Keratinocyte (primary cell): ENCODE data around the gene YWHAB. TPM values are rescaled to one million over a fixed set of nuclear protein-coding genes. Genes with fewer than 3 reads are reported as not detected.

Source experiments
- DNase-seq: peaks from one replicate; pipeline ENCODE4 v3.0.0-alpha.2; 2011; ENCODE audit warnings: low read depth, missing footprints, low spot score
- FAIRE-seq: peaks from 2 replicates; lab custom pipeline; 2011; peaks lifted over from hg19 to GRCh38; lab: Jason Lieb, UNC
- H2AFZ ChIP-seq: 2 replicates; pipeline ENCODE4 v1.6.0; 2012; ENCODE audit warnings: low read length, control low read depth, inconsistent platforms; ENCODE audit not compliant: control insufficient read depth
- H3K27ac ChIP-seq: 2 replicates; pipeline ENCODE4 v1.5.1; 2011; ENCODE audit warnings: low read length; ENCODE audit not compliant: control insufficient read depth, insufficient read depth
- H3K27me3 ChIP-seq: 3 replicates; pipeline ENCODE4 v1.6.0; 2011; ENCODE audit warnings: low read length; ENCODE audit not compliant: control insufficient read depth, insufficient read depth; ENCODE audit errors: extremely low read depth
- H3K36me3 ChIP-seq, 2 experiments: 2 replicates in 1 of 2; 3 replicates in 1 of 2; pipeline ENCODE4 v1.5.1; 2011; ENCODE audit warnings: low read length in 2 of 2, mild to moderate bottlenecking in 1 of 2; ENCODE audit not compliant: control insufficient read depth in 2 of 2, insufficient read depth in 2 of 2; ENCODE audit errors: extremely low read depth in 1 of 2
- H3K4me1 ChIP-seq: 3 replicates; pipeline ENCODE4 v1.5.1; 2011; ENCODE audit warnings: low read length; ENCODE audit not compliant: control insufficient read depth, insufficient read depth; ENCODE audit errors: extremely low read depth
- H3K4me2 ChIP-seq: 3 replicates; pipeline ENCODE4 v1.6.0; 2011; ENCODE audit warnings: low read depth, low read length; ENCODE audit not compliant: control insufficient read depth, insufficient read depth; ENCODE audit errors: extremely low read depth
- H3K4me3 ChIP-seq, 3 experiments: fragments of 200-600 bp in 1 of 3; sonication (generic) in 1 of 3; 2 replicates in 2 of 3; 3 replicates in 1 of 3; pipeline ENCODE4 v1.5.1; 2011 to 2016; ENCODE audit warnings: low read length in 3 of 3, mild to moderate bottlenecking in 3 of 3, control low read depth in 2 of 3, inconsistent platforms in 1 of 3, low read depth in 1 of 3, mixed read lengths in 1 of 3, mixed run types in 1 of 3, moderate library complexity in 1 of 3; ENCODE audit not compliant: control insufficient read depth in 2 of 3, insufficient read depth in 2 of 3; ENCODE audit errors: extremely low read depth in 1 of 3
- H3K79me2 ChIP-seq: 2 replicates; pipeline ENCODE4 v1.6.0; 2012; ENCODE audit warnings: low read length; ENCODE audit not compliant: control insufficient read depth, insufficient read depth
- H3K9ac ChIP-seq: 3 replicates; pipeline ENCODE4 v1.6.0; 2011; ENCODE audit warnings: low read length; ENCODE audit not compliant: control insufficient read depth, insufficient read depth; ENCODE audit errors: extremely low read depth
- H3K9me1 ChIP-seq: 3 replicates; pipeline ENCODE4 v1.6.0; 2011; ENCODE audit warnings: low read length; ENCODE audit not compliant: control insufficient read depth, insufficient read depth; ENCODE audit errors: extremely low read depth
- H3K9me3 ChIP-seq: 2 replicates; pipeline ENCODE4 v1.5.1; 2012; ENCODE audit warnings: low read depth, low read length; ENCODE audit not compliant: control insufficient read depth
- H4K20me1 ChIP-seq: 3 replicates; pipeline ENCODE4 v1.6.0; 2011; ENCODE audit warnings: low read length; ENCODE audit not compliant: control insufficient read depth, insufficient read depth; ENCODE audit errors: extremely low read depth
- CTCF ChIP-seq, 3 experiments: IDR thresholded peaks in 1 of 3; conservative IDR thresholded peaks in 1 of 3; optimal IDR thresholded peaks in 1 of 3; 2 replicates in 2 of 3; 3 replicates in 1 of 3; pipeline versions ENCODE3 to v1.5.1; 2011; ENCODE audit warnings: low read length in 3 of 3, mild to moderate bottlenecking in 3 of 3, moderate library complexity in 2 of 3, control low read depth in 1 of 3, inconsistent platforms in 1 of 3; ENCODE audit not compliant: insufficient read depth in 2 of 3; ENCODE audit errors: extremely low read depth in 1 of 3
- EZH2 ChIP-seq: IDR thresholded peaks from one replicate; pipeline ENCODE4 v1.6.1; 2012; ENCODE audit warnings: inconsistent platforms, mild to moderate bottlenecking, low read length, moderate library complexity
- dilution Hi-C: fragments of 300-500 bp; cut with MboI; formaldehyde crosslinking; loops from one replicate; pipeline ENCODE4 v1.7.0; 2020; ENCODE audit warnings: low sequenced_read_pairs; ENCODE audit not compliant: extremely low pct_ligation_motif_present
- polyA plus RNA-seq, 5 experiments: library from polyadenylated mRNA; depleted of rRNA in 3 of 5; stranded (reverse) in 3 of 5; stranded (forward) in 1 of 5; unstranded in 1 of 5; fragments of >200 nt; gene quantifications; 1 replicate in 1 of 5; 2 replicates in 3 of 5; 3 replicates in 1 of 5; pipeline versions ENCODE4 v1.2.1 to v1.2.3, GENCODE V29; 2011 to 2012; ENCODE audit warnings: missing spikeins in 2 of 5, low read depth in 1 of 5, low replicate concordance in 1 of 5

YWHAB gene
- polyA plus RNA-seq, 1 donor (not counting 4 experiments of a cell fraction or from before 2014, with no cell fraction given), result 214 TPM

GRCh38 chr20:44900231-44900854, 14.8 kb downstream of the YWHAB start:
- FAIRE-seq (no peak), DNase-seq (no peak)
- Histone ChIP-seq H3K79me2 (peaks cover 80% of the 10 kb centered on the region), H3K36me3 (peaks cover 32 to 34% of the 10 kb centered on the region in 2 experiments), H3K9me3 (no peaks in the 10 kb centered on the region), H3K9ac (no peak overlapping the region), H3K4me3 (no peak overlapping the region), H3K4me1 (peaks cover 6% of the 10 kb centered on the region), H3K27me3 (no peaks in the 10 kb centered on the region), H3K4me2 (no peak overlapping the region), H3K27ac (no peak overlapping the region), H2AFZ (no peak overlapping the region), H4K20me1 (peaks cover 52% of the 10 kb centered on the region), H3K9me1 (peaks cover 5% of the 10 kb centered on the region)
- TF ChIP-seq CTCF (optimal IDR thresholded peaks at IDR 0.05 in 1 of 3, IDR thresholded peaks at IDR 0.05 in 1 of 3, conservative IDR thresholded peaks at IDR 0.05 in 1 of 3; ENCODE audit: extremely low read depth in 1 of 3, insufficient read depth in 2 of 3, low read length in 3 of 3) (no peak), EZH2 (no peak)
- dilution Hi-C loops, result no loop called here

- DNase-seq (no peak), FAIRE-seq (no peak)
- TF ChIP-seq EZH2, result no peak
- no peak for TF ChIP-seq CTCF (optimal IDR thresholded peaks at IDR 0.05 in 1 of 3, IDR thresholded peaks at IDR 0.05 in 1 of 3, conservative IDR thresholded peaks at IDR 0.05 in 1 of 3; ENCODE audit: extremely low read depth in 1 of 3, insufficient read depth in 2 of 3, low read length in 3 of 3)
- Histone ChIP-seq H3K9me3 (no peaks in the 10 kb centered on the region), H3K4me2 (no peak overlapping the region), H3K27ac (no peak overlapping the region), H3K9ac (no peak overlapping the region), H3K27me3 (no peaks in the 10 kb centered on the region), H3K9me1 (peaks cover 3% of the 10 kb centered on the region), H3K79me2 (peaks cover 64% of the 10 kb centered on the region), H4K20me1 (peaks cover 44% of the 10 kb centered on the region), H3K36me3 (peaks cover 33 to 37% of the 10 kb centered on the region in 2 experiments), H3K4me3 (no peak overlapping the region), H2AFZ (no peak overlapping the region), H3K4me1 (no peaks in the 10 kb centered on the region)
- dilution Hi-C loops, result no loop called here
Measured at GRCh38 chr20:44901974-44902373, 16.5 kb downstream of the YWHAB start.
